Activated CD4-positive, alpha-beta T cell treated with anti-CD3 and anti-CD28 coated beads for 48 hours (primary cell): ENCODE results near the gene HOXD9.

Source experiments
- DNase-seq: peaks from one replicate; pipeline ENCODE4 v3.0.0-alpha.2; 2020

HOXD9 gene

GRCh38 chr2:176099159-176099727 lies 23.3 kb upstream of the HOXD9 start:
- no peak for DNase-seq

GRCh38 chr2:176099728-176100546 lies 22.6 kb upstream of the HOXD9 start, which contains the start of gene HOXD12:
TSS of gene HOXD12 (plus strand) at chr2:176099795. CDS start at chr2:176099802, 7 bp downstream.
- no peak for DNase-seq

- DNase-seq, result no peak
Observed at GRCh38 chr2:176100547-176101140, 21.9 kb upstream of the HOXD9 start.

- DNase-seq, result no peak
Observed at GRCh38 chr2:176101216-176101830, 21.2 kb upstream of the HOXD9 start.

GRCh38 chr2:176101842-176102241 lies 20.7 kb upstream of the HOXD9 start:
- no peak for DNase-seq

GRCh38 chr2:176102309-176102866 lies 20.1 kb upstream of the HOXD9 start:
- DNase-seq, result no peak

- no peak for DNase-seq
Observed at GRCh38 chr2:176103194-176103593, 19.3 kb upstream of the HOXD9 start.

GRCh38 chr2:176103742-176104315 lies 18.7 kb upstream of the HOXD9 start:
- no peak for DNase-seq

GRCh38 chr2:176104316-176105077 lies 18.0 kb upstream of the HOXD9 start:
- peak; percentile 44 for DNase-seq

- no peak for DNase-seq
Observed at GRCh38 chr2:176105078-176105729, 17.3 kb upstream of the HOXD9 start.

GRCh38 chr2:176105730-176106580 lies 16.6 kb upstream of the HOXD9 start:
- DNase-seq, result no peak

- no peak for DNase-seq
Observed at GRCh38 chr2:176106581-176107539, 15.7 kb upstream of the HOXD9 start, which contains the start of gene HOXD11. TSS of gene HOXD11 (plus strand) at chr2:176107280. CDS start at chr2:176107356, 76 bp downstream.

GRCh38 chr2:176107731-176108181 lies 14.8 kb upstream of the HOXD9 start:
- no peak for DNase-seq

GRCh38 chr2:176109192-176109901 lies 13.2 kb upstream of the HOXD9 start:
- no peak for DNase-seq

- DNase-seq, result no peak
Observed at GRCh38 chr2:176109946-176110345, 12.6 kb upstream of the HOXD9 start.

- no peak for DNase-seq
Observed at GRCh38 chr2:176110415-176111308, 11.9 kb upstream of the HOXD9 start.

GRCh38 chr2:176111309-176111663 lies 11.2 kb upstream of the HOXD9 start:
- DNase-seq, result peak; percentile 54
